Measurements from ENCODE around the gene UBR4.

GRCh38 chr1:19089524-19089923, 120.5 kb downstream of the UBR4 start:
- TF ChIP-seq EP300 (IDR thresholded peaks at IDR 0.05) (no peak), CTCF (IDR thresholded peaks at IDR 0.05) (no peak)

All from suprapubic skin (tissue), 3 donors.